Parathyroid adenoma (tissue), 2 donors: Measurements from ENCODE around the gene ADCY2.

ENCODE experiments used
- H2AFZ ChIP-seq: fragments of 300-600 bp; sonication (generic); one replicate; pipeline ENCODE4 v1.7.0; 2017; ENCODE audit warnings: antibody characterized with exemption, mild to moderate bottlenecking
- H3K27ac ChIP-seq: fragments of 300-600 bp; sonication (generic); one replicate; pipeline ENCODE4 v1.7.0; 2017
- H3K27me3 ChIP-seq: fragments of 300-600 bp; sonication (generic); one replicate; pipeline ENCODE4 v1.7.0; 2017; ENCODE audit warnings: low read length; ENCODE audit not compliant: control insufficient read depth, insufficient read depth
- H3K36me3 ChIP-seq: fragments of 300-600 bp; sonication (generic); one replicate; pipeline ENCODE4 v1.7.0; 2017; ENCODE audit warnings: low read length; ENCODE audit not compliant: control insufficient read depth, insufficient read depth
- H3K4me1 ChIP-seq: fragments of 300-600 bp; sonication (generic); one replicate; pipeline ENCODE4 v1.7.0; 2017; ENCODE audit warnings: control low read depth
- H3K4me2 ChIP-seq: fragments of 300-600 bp; sonication (generic); one replicate; pipeline ENCODE4 v1.7.0; 2017; ENCODE audit warnings: low read length
- H3K4me3 ChIP-seq: fragments of 300-600 bp; sonication (generic); one replicate; pipeline ENCODE4 v1.7.0; 2017; ENCODE audit warnings: low read depth, low read length
- H3K79me2 ChIP-seq: fragments of 300-600 bp; sonication (generic); one replicate; pipeline ENCODE4 v1.7.0; 2017; ENCODE audit warnings: control low read depth
- H3K9ac ChIP-seq: fragments of 300-600 bp; sonication (generic); one replicate; pipeline ENCODE4 v1.7.0; 2017; ENCODE audit warnings: mild to moderate bottlenecking
- H3K9me3 ChIP-seq: fragments of 300-600 bp; sonication (generic); one replicate; pipeline ENCODE4 v1.7.0; 2017; ENCODE audit warnings: low read length; ENCODE audit not compliant: control insufficient read depth
- CTCF ChIP-seq: fragments of 300-600 bp; sonication (generic); IDR thresholded peaks from one replicate; pipeline ENCODE4 v1.7.0; 2017; ENCODE audit warnings: antibody characterized with exemption, mild to moderate bottlenecking
- donor health status: primary hyperparathyroidism.

Gene ADCY2

GRCh38 chr5:7517006-7517405 lies 121.1 kb downstream of the ADCY2 start:
- Histone ChIP-seq H3K79me2 (no peaks in the 10 kb centered on the region), H3K27me3 (no peaks in the 10 kb centered on the region), H3K27ac (no peak overlapping the region), H3K9me3 (no peaks in the 10 kb centered on the region), H3K4me2 (no peak overlapping the region), H3K4me1 (no peaks in the 10 kb centered on the region), H3K36me3 (no peaks in the 10 kb centered on the region), H2AFZ (no peak overlapping the region), H3K4me3 (no peak overlapping the region), H3K9ac (no peak overlapping the region)
- TF ChIP-seq CTCF, result no peak

- Histone ChIP-seq H3K27me3 (no peaks in the 10 kb centered on the region), H3K27ac (no peak overlapping the region), H3K4me2 (no peak overlapping the region), H3K4me3 (no peak overlapping the region), H3K9me3 (no peaks in the 10 kb centered on the region), H3K36me3 (no peaks in the 10 kb centered on the region), H3K4me1 (no peaks in the 10 kb centered on the region), H3K79me2 (no peaks in the 10 kb centered on the region), H2AFZ (no peak overlapping the region), H3K9ac (no peak overlapping the region)
- TF ChIP-seq CTCF, result no peak
Measured at GRCh38 chr5:7518947-7519560, 123.1 kb downstream of the ADCY2 start.

GRCh38 chr5:7519564-7519963 lies 123.6 kb downstream of the ADCY2 start:
- H3K27ac ChIP-seq, result no peak overlapping the region
- H3K27me3 ChIP-seq, result no peaks in the 10 kb centered on the region
- H3K36me3 ChIP-seq, result no peaks in the 10 kb centered on the region
- TF ChIP-seq CTCF, result no peak
- H3K4me1 ChIP-seq, result no peaks in the 10 kb centered on the region
- H3K9me3 ChIP-seq, result no peaks in the 10 kb centered on the region
- H3K79me2 ChIP-seq, result no peaks in the 10 kb centered on the region
- no peak overlapping the region for H2AFZ ChIP-seq
- H3K4me3 ChIP-seq, result no peak overlapping the region
- no peak overlapping the region for H3K4me2 ChIP-seq
- no peak overlapping the region for H3K9ac ChIP-seq

GRCh38 chr5:7529880-7530279 lies 133.9 kb downstream of the ADCY2 start:
- H2AFZ ChIP-seq, result no peak overlapping the region
- no peaks in the 10 kb centered on the region for H3K79me2 ChIP-seq
- no peak overlapping the region for H3K9ac ChIP-seq
- H3K27me3 ChIP-seq, result no peaks in the 10 kb centered on the region
- H3K4me1 ChIP-seq, result no peaks in the 10 kb centered on the region
- no peak overlapping the region for H3K4me2 ChIP-seq
- H3K4me3 ChIP-seq, result no peak overlapping the region
- TF ChIP-seq CTCF, result no peak
- no peaks in the 10 kb centered on the region for H3K9me3 ChIP-seq
- no peak overlapping the region for H3K27ac ChIP-seq
- H3K36me3 ChIP-seq, result no peaks in the 10 kb centered on the region

GRCh38 chr5:7533941-7534340 lies 138.0 kb downstream of the ADCY2 start:
- no peaks in the 10 kb centered on the region for H3K9me3 ChIP-seq
- H3K27me3 ChIP-seq, result no peaks in the 10 kb centered on the region
- H3K27ac ChIP-seq, result no peak overlapping the region
- H3K4me1 ChIP-seq, result no peaks in the 10 kb centered on the region
- H3K4me2 ChIP-seq, result no peak overlapping the region
- no peak for TF ChIP-seq CTCF
- no peaks in the 10 kb centered on the region for H3K36me3 ChIP-seq
- H3K79me2 ChIP-seq, result no peaks in the 10 kb centered on the region
- no peak overlapping the region for H3K9ac ChIP-seq
- H2AFZ ChIP-seq, result no peak overlapping the region
- H3K4me3 ChIP-seq, result no peak overlapping the region
